Naive thymus-derived CD8-positive, alpha-beta T cell (primary cell): ENCODE results near the gene ITK. TPM values are rescaled to one million over a fixed set of nuclear protein-coding genes. Genes with fewer than 3 reads are reported as not detected.

Experiments used
- ATAC-seq, 2 donors: fragments of 150-1000 bp; cut with Tn5 transposase in 1 of 2; sonication (Bioruptor Pico), chemical (Tn5 transposase) in 1 of 2; 1 replicate in 1 of 2; 2 replicates in 1 of 2; pipeline ENCODE4 v1.10.0; 2021; ENCODE audit warnings: mild to moderate bottlenecking in 2 of 2, moderate library complexity in 2 of 2
- POLR2A ChIA-PET: fragments of 350-600 bp; sonication (Branson Sonifier 250); formaldehyde crosslinking; loops from one replicate; lab custom pipeline; 2021; ENCODE audit warnings: antibody characterized with exemption; lab: Charles Lee
- DNase-seq, 10 donors: peaks; one replicate each; pipeline versions ENCODE4 v3.0.0 to v3.0.0-alpha.2; 2020 to 2022
- H3K27ac Mint-ChIP-seq, 10 donors: one replicate each; pipeline ENCODE4 v1.8.0; 2020 to 2022; ENCODE audit warnings: mild to moderate bottlenecking in 10 of 10, mixed read lengths in 10 of 10, moderate library complexity in 4 of 10, inconsistent platforms in 1 of 10
- H3K27me3 Mint-ChIP-seq, 5 donors: one replicate each; pipeline ENCODE4 v1.8.0; 2021 to 2022; ENCODE audit warnings: mixed read lengths in 5 of 5
- H3K36me3 Mint-ChIP-seq, 3 donors: one replicate each; pipeline ENCODE4 v1.8.0; 2020 to 2022; ENCODE audit warnings: mixed read lengths in 3 of 3, mild to moderate bottlenecking in 2 of 3, inconsistent platforms in 1 of 3
- H3K4me1 Mint-ChIP-seq, 4 donors: one replicate each; pipeline ENCODE4 v1.8.0; 2021 to 2022; ENCODE audit warnings: mixed read lengths in 4 of 4
- H3K4me3 Mint-ChIP-seq, 10 donors: one replicate each; pipeline ENCODE4 v1.8.0; 2020 to 2022; ENCODE audit warnings: mild to moderate bottlenecking in 10 of 10, mixed read lengths in 10 of 10, moderate library complexity in 6 of 10, inconsistent platforms in 1 of 10
- H3K9me3 Mint-ChIP-seq, 9 donors: one replicate each; pipeline ENCODE4 v1.8.0; 2020 to 2022; ENCODE audit warnings: mixed read lengths in 9 of 9, mild to moderate bottlenecking in 3 of 9, inconsistent platforms in 1 of 9, moderate library complexity in 1 of 9
- polyA plus RNA-seq, 3 donors: library from polyadenylated mRNA; unstranded; fragments of 300-500 nt; fragmentation: Illumina TruSeq; gene quantifications; one replicate each; pipeline ENCODE4 v1.2.3, GENCODE V29; 2021
- total RNA-seq, 8 experiments: library from RNA in 2 of 8; stranded (reverse) in 2 of 8; gene quantifications; one replicate each; pipeline ENCODE4 v1.2.3 and lab custom pipeline; 2021 to 2026

ITK gene
- total and polyA plus RNA-seq, 5 experiments from 2014 or later: 109 to 490 (median 231) TPM

- peak overlapping the region; percentile 43 to 83 (median 72) for H3K4me3 Mint-ChIP-seq
- H3K9me3 Mint-ChIP-seq: peaks cover 0 to 5% (median 0%) of the 10 kb centered on the region in 9 donors
- ATAC-seq (peak; percentile 81 to 89), DNase-seq (peak; percentile 32 to 86 (median 74))
- POLR2A ChIA-PET: interaction anchor here (0.6 to 4.0 kb wide), 24 partner anchors 12 to 110 kb away, joined by 3 to 41 read pairs (median 6); partner anchors contain the start of genes CYFIP2 and MED7
- H3K4me1 Mint-ChIP-seq: peaks cover 48 to 100% (median 95%) of the 10 kb centered on the region in 4 donors
- peaks cover 28 to 89% (median 64%) of the 10 kb centered on the region in 3 donors for H3K36me3 Mint-ChIP-seq
- no peaks in the 10 kb centered on the region for H3K27me3 Mint-ChIP-seq
- peak overlapping the region; percentile 89 to 97 (median 92) for H3K27ac Mint-ChIP-seq
Measured at GRCh38 chr5:157252711-157253465, 72.2 kb downstream of the ITK start.

GRCh38 chr5:157253547-157253946 is 72.9 kb downstream of the ITK start:
- POLR2A ChIA-PET: interaction anchor here (0.5 to 4.0 kb wide), 20 partner anchors 11 to 111 kb away, joined by 3 to 41 read pairs (median 8); partner anchors contain the start of genes CYFIP2 and MED7
- Mint-ChIP-seq H3K36me3 (peaks cover 28 to 82% (median 58%) of the 10 kb centered on the region in 3 donors), H3K4me3 (peak overlapping the region; percentile 40 to 83 (median 72)), H3K27me3 (no peaks in the 10 kb centered on the region), H3K4me1 (peaks cover 43 to 97% (median 94%) of the 10 kb centered on the region in 4 donors), H3K27ac (peak overlapping the region; percentile 89 to 97 (median 92)), H3K9me3 (peaks cover 0 to 5% (median 0%) of the 10 kb centered on the region in 9 donors)
- DNase-seq (peak in 1 of 10 donors; percentile 15), ATAC-seq (no peak)

GRCh38 chr5:157258450-157258849 is 77.8 kb downstream of the ITK start:
- DNase-seq (no peak), ATAC-seq (no peak)
- POLR2A ChIA-PET: interaction anchor here (1.1 to 5.3 kb wide), 6 partner anchors 9 to 78 kb away, joined by 3 to 46 read pairs (median 4); partner anchors contain the start of genes CYFIP2 and ITK
- Mint-ChIP-seq H3K4me3 (peak overlapping the region in 2 of 10 donors; percentile 18 to 51), H3K4me1 (peaks cover 51 to 86% (median 80%) of the 10 kb centered on the region in 4 donors), H3K36me3 (peaks cover 15 to 34% (median 24%) of the 10 kb centered on the region in 3 donors), H3K27me3 (no peaks in the 10 kb centered on the region), H3K27ac (peak overlapping the region in 7 of 10 donors; percentile 44 to 96 (median 91)), H3K9me3 (peaks cover 0 to 5% (median 0%) of the 10 kb centered on the region in 9 donors)

GRCh38 chr5:157259699-157260098 is 79.1 kb downstream of the ITK start:
- H3K27ac Mint-ChIP-seq: peak overlapping the region in 9 of 10 donors; percentile 6 to 92 (median 52)
- peak overlapping the region in 3 of 10 donors; percentile 16 to 30 (median 26) for H3K4me3 Mint-ChIP-seq
- H3K27me3 Mint-ChIP-seq: no peaks in the 10 kb centered on the region

GRCh38 chr5:157263496-157264090 is 83.0 kb downstream of the ITK start:
- Mint-ChIP-seq H3K4me3 (peak overlapping the region; percentile 1 to 97 (median 53)), H3K27me3 (no peaks in the 10 kb centered on the region), H3K27ac (peak overlapping the region in 9 of 10 donors; percentile 32 to 97 (median 81)), H3K9me3 (peaks cover 0 to 2% (median 0%) of the 10 kb centered on the region in 9 donors), H3K4me1 (peaks cover 44 to 75% (median 73%) of the 10 kb centered on the region in 4 donors), H3K36me3 (peaks cover 0 to 4% (median 0%) of the 10 kb centered on the region in 3 donors)
- POLR2A ChIA-PET: interaction anchor here (0.9 to 6.3 kb wide), 8 partner anchors 9 to 121 kb away, joined by 3 to 42 read pairs (median 14); partner anchors contain the start of gene MED7
- ATAC-seq: no peak
- no peak for DNase-seq

More at GRCh38 chr5:157259699-157260098, 79.1 kb downstream of the ITK start:
- H3K4me1 Mint-ChIP-seq: peaks cover 50 to 86% (median 80%) of the 10 kb centered on the region in 4 donors
- H3K36me3 Mint-ChIP-seq: peaks cover 7 to 22% (median 12%) of the 10 kb centered on the region in 3 donors
- no peak for DNase-seq
- peaks cover 0 to 5% (median 0%) of the 10 kb centered on the region in 9 donors for H3K9me3 Mint-ChIP-seq
- no peak for ATAC-seq
- POLR2A ChIA-PET: interaction anchor here (2.4 to 5.3 kb wide), 2 partner anchors 8 to 13 kb away, joined by 13 to 46 read pairs; partner anchors contain the start of gene CYFIP2

- POLR2A ChIA-PET: interaction anchor here (1.0 to 6.3 kb wide), 14 partner anchors 7 to 123 kb away, joined by 3 to 46 read pairs (median 22); partner anchors contain the start of genes ITK and MED7
- Mint-ChIP-seq H3K27ac (peak within 1 kb of the TSS; percentile 97 to 99 (median 98)), H3K27me3 (no peaks in the 10 kb centered on the region), H3K36me3 (peaks cover 7 to 17% (median 7%) of the 10 kb centered on the region in 3 donors), H3K4me3 (peak within 1 kb of the TSS; percentile 93 to 98 (median 96)), H3K4me1 (peaks cover 47 to 77% (median 74%) of the 10 kb centered on the region in 4 donors), H3K9me3 (no peaks in the 10 kb centered on the region)
- ATAC-seq (peak; percentile 81 to 85), DNase-seq (peak; percentile 79 to 91 (median 86))
Measured at GRCh38 chr5:157265714-157266285, 85.2 kb downstream of the ITK start, which contains the start of gene CYFIP2. Gene CYFIP2 (plus strand): TSS chr5:157266123. CDS start chr5:157285362, 19,239 bp downstream.

- Mint-ChIP-seq H3K4me3 (peak overlapping the region; percentile 81 to 98 (median 92)), H3K36me3 (peaks cover 7 to 18% (median 7%) of the 10 kb centered on the region in 3 donors), H3K27me3 (no peaks in the 10 kb centered on the region), H3K4me1 (peaks cover 45 to 78% (median 74%) of the 10 kb centered on the region in 4 donors), H3K27ac (peak overlapping the region; percentile 93 to 99 (median 96)), H3K9me3 (peaks cover 0 to 1% (median 0%) of the 10 kb centered on the region in 9 donors)
- peak; percentile 25 to 38 for ATAC-seq
- POLR2A ChIA-PET: interaction anchor here (0.6 to 6.3 kb wide), 14 partner anchors 9 to 124 kb away, joined by 3 to 46 read pairs (median 14); partner anchors contain the start of gene MED7
- DNase-seq: peak; percentile 42 to 79 (median 52)
Measured at GRCh38 chr5:157266286-157267007, 85.8 kb downstream of the ITK start.

GRCh38 chr5:157267025-157267424 is 86.4 kb downstream of the ITK start:
- ATAC-seq (no peak), DNase-seq (peak in 1 of 10 donors; percentile 8)
- H3K27me3 Mint-ChIP-seq: peaks cover 0 to 1% (median 0%) of the 10 kb centered on the region in 5 donors
- H3K27ac Mint-ChIP-seq: peak overlapping the region; percentile 93 to 99 (median 96)
- peaks cover 0 to 2% (median 0%) of the 10 kb centered on the region in 9 donors for H3K9me3 Mint-ChIP-seq
- H3K36me3 Mint-ChIP-seq: peaks cover 7 to 21% (median 7%) of the 10 kb centered on the region in 3 donors
- H3K4me3 Mint-ChIP-seq: peak overlapping the region; percentile 81 to 98 (median 92)
- H3K4me1 Mint-ChIP-seq: peaks cover 49 to 84% (median 78%) of the 10 kb centered on the region in 4 donors
- POLR2A ChIA-PET: interaction anchor here (0.6 to 6.3 kb wide), 16 partner anchors 9 to 124 kb away, joined by 3 to 46 read pairs (median 12); partner anchors contain the start of genes ITK and MED7

GRCh38 chr5:157267761-157268480 is 87.3 kb downstream of the ITK start:
- Mint-ChIP-seq H3K4me1 (peaks cover 52 to 90% (median 85%) of the 10 kb centered on the region in 4 donors), H3K27ac (peak overlapping the region; percentile 93 to 99 (median 97)), H3K4me3 (peak overlapping the region; percentile 81 to 98 (median 92)), H3K36me3 (peaks cover 7 to 21% (median 7%) of the 10 kb centered on the region in 3 donors), H3K9me3 (peaks cover 0 to 2% (median 0%) of the 10 kb centered on the region in 9 donors), H3K27me3 (peaks cover 0 to 1% (median 0%) of the 10 kb centered on the region in 5 donors)
- no peak for ATAC-seq
- POLR2A ChIA-PET: interaction anchor here (0.5 to 6.3 kb wide), 17 partner anchors 10 to 125 kb away, joined by 3 to 46 read pairs (median 7); partner anchors contain the start of genes ITK and MED7
- no peak for DNase-seq

GRCh38 chr5:157269165-157269671 is 88.6 kb downstream of the ITK start:
- H3K36me3 Mint-ChIP-seq: peaks cover 7 to 21% (median 7%) of the 10 kb centered on the region in 3 donors

More at GRCh38 chr5:157269165-157269671, 88.6 kb downstream of the ITK start:
- peak overlapping the region; percentile 93 to 100 (median 96) for H3K27ac Mint-ChIP-seq
- H3K9me3 Mint-ChIP-seq: peaks cover 0 to 2% (median 0%) of the 10 kb centered on the region in 9 donors
- peak in 1 of 10 donors; percentile 24 for DNase-seq
- no peak for ATAC-seq
- peaks cover 53 to 90% (median 84%) of the 10 kb centered on the region in 4 donors for H3K4me1 Mint-ChIP-seq
- peak overlapping the region; percentile 72 to 96 (median 86) for H3K4me3 Mint-ChIP-seq
- POLR2A ChIA-PET: interaction anchor here (1.1 to 5.6 kb wide), 6 partner anchors 8 to 96 kb away, joined by 3 to 46 read pairs (median 4); no protein-coding TSS in a partner anchor
- peaks cover 0 to 1% (median 0%) of the 10 kb centered on the region in 5 donors for H3K27me3 Mint-ChIP-seq
